GM18867 (cell line): ENCODE measurements around the gene PECR.
"Not testable (repeated sequence)": the region's sequence is repeated elsewhere in the genome, so short reads cannot be mapped to it uniquely, and the experiment has no call there.

Experiments
- ATAC-seq: cut with Tn5 transposase; IDR thresholded peaks from one replicate; pipeline ENCODE4 v1.9.1; 2021; ENCODE audit warnings: mild to moderate bottlenecking, moderate library complexity; ENCODE audit not compliant: unreplicated experiment

Gene PECR

GRCh38 chr2:216003876-216004696 lies 77.5 kb downstream of the PECR start:
- no peak for ATAC-seq

GRCh38 chr2:216002693-216003092 lies 78.9 kb downstream of the PECR start:
- no peak for ATAC-seq

- no peak for ATAC-seq
These were observed 79.4 kb downstream of the PECR start for GRCh38 chr2:216002101-216002678.

GRCh38 chr2:216001216-216002100 lies 80.2 kb downstream of the PECR start:
- no peak for ATAC-seq

- no peak for ATAC-seq
These were observed 83.0 kb downstream of the PECR start for GRCh38 chr2:215998636-215999035.

- ATAC-seq, result no peak
These were observed 84.4 kb downstream of the PECR start for GRCh38 chr2:215997219-215997618.

GRCh38 chr2:215994911-215995310 lies 86.7 kb downstream of the PECR start:
- no peak for ATAC-seq

GRCh38 chr2:215988556-215989207 lies 92.9 kb downstream of the PECR start:
- not testable (repeated sequence) for ATAC-seq
